IMR-90 (cell line): ENCODE results near the gene STIM1. TPM values are rescaled to one million over a fixed set of nuclear protein-coding genes. Genes with fewer than 3 reads are reported as not detected.

Source experiments
- ATAC-seq: fragments of 200-7000 bp; cut with Tn5 transposase; 2 replicates; pipeline ENCODE4 v1.9.1; 2020; ENCODE audit warnings: low read depth, mild to moderate bottlenecking, moderate library complexity
- BruUV-seq: library from RNA; stranded (reverse); fragments of 400-500 nt; replicated peaks from 2 replicates; lab custom pipeline; 2021; lab: Mats Ljungman, UMichigan
- CTCF ChIA-PET: fragments of 300-600 bp; formaldehyde crosslinking; extraction: SDS; loops from one replicate; lab custom pipeline; 2021; ENCODE audit warnings: antibody characterized with exemption; lab: Yijun Ruan, JAX
- POLR2A ChIA-PET: fragments of 300-600 bp; sonication (Branson Sonifier 250); formaldehyde crosslinking; loops from one replicate; lab custom pipeline; 2022; ENCODE audit warnings: antibody characterized with exemption; ENCODE audit not compliant: unreplicated experiment; lab: Charles Lee
- DNase-seq: peaks from one replicate; pipeline ENCODE4 v3.0.0; 2013
- H2AFZ ChIP-seq: replicated peaks from 2 replicates; pipeline ENCODE3; 2013; ENCODE audit warnings: low read length, mild to moderate bottlenecking; ENCODE audit not compliant: poor library complexity
- H2AK5ac ChIP-seq: 2 replicates; pipeline ENCODE4 v1.6.1; 2013; ENCODE audit warnings: low read depth, low read length, inconsistent platforms
- H2AK9ac ChIP-seq: replicated peaks from 2 replicates; pipeline ENCODE3; 2013; ENCODE audit warnings: mild to moderate bottlenecking, low read depth, low read length, moderate library complexity; ENCODE audit not compliant: poor library complexity
- H2BK120ac ChIP-seq: 2 replicates; pipeline ENCODE4 v1.6.1; 2013; ENCODE audit warnings: low read depth, low read length, inconsistent platforms
- H2BK15ac ChIP-seq: 3 replicates; pipeline ENCODE4 v1.6.1; 2013; ENCODE audit warnings: low read depth, low read length, inconsistent platforms
- H2BK20ac ChIP-seq: 2 replicates; pipeline ENCODE4 v1.6.1; 2013; ENCODE audit warnings: low read depth, mild to moderate bottlenecking, inconsistent platforms, low read length, moderate library complexity
- H2BK5ac ChIP-seq: 2 replicates; pipeline ENCODE4 v1.6.1; 2013; ENCODE audit warnings: mild to moderate bottlenecking, low read depth, low read length, inconsistent platforms; ENCODE audit not compliant: poor library complexity, severe bottlenecking
- H3K14ac ChIP-seq: replicated peaks from 2 replicates; pipeline ENCODE4 v1.6.1; 2013; ENCODE audit warnings: low read depth, low read length, inconsistent platforms
- H3K18ac ChIP-seq: 2 replicates; pipeline ENCODE4 v1.6.1; 2013; ENCODE audit warnings: low read depth, low read length, control low read depth
- H3K23ac ChIP-seq: 2 replicates; pipeline ENCODE4 v1.6.1; 2013; ENCODE audit warnings: low read depth, low read length, inconsistent platforms
- H3K27ac ChIP-seq: 2 replicates; pipeline ENCODE4 v1.5.1; 2013; ENCODE audit warnings: mild to moderate bottlenecking, control low read depth, low read length; ENCODE audit not compliant: insufficient read depth
- H3K27me3 ChIP-seq: 2 replicates; pipeline ENCODE4 v1.6.1; 2013; ENCODE audit warnings: low read length; ENCODE audit not compliant: control insufficient read depth, insufficient read depth
- H3K36me3 ChIP-seq: 2 replicates; pipeline ENCODE4 v1.6.1; 2013; ENCODE audit warnings: low read length, mixed read lengths; ENCODE audit not compliant: control insufficient read depth, insufficient read depth
- H3K4ac ChIP-seq: 2 replicates; pipeline ENCODE4 v1.6.1; 2013; ENCODE audit warnings: low read depth, low read length, inconsistent platforms
- H3K4me1 ChIP-seq: 2 replicates; pipeline ENCODE4 v1.6.1; 2013; ENCODE audit warnings: low read length, mixed read lengths; ENCODE audit not compliant: control insufficient read depth, insufficient read depth
- H3K4me2 ChIP-seq: 2 replicates; pipeline ENCODE4 v1.6.1; 2013; ENCODE audit warnings: low read depth, mild to moderate bottlenecking, control low read depth, low read length, moderate library complexity
- H3K4me3 ChIP-seq: 2 replicates; pipeline ENCODE4 v1.5.1; 2013; ENCODE audit warnings: low read depth, mild to moderate bottlenecking, control low read depth, low read length, moderate library complexity; ENCODE audit not compliant: insufficient read depth
- H3K56ac ChIP-seq: 2 replicates; pipeline ENCODE4 v1.6.1; 2013; ENCODE audit warnings: low read length, inconsistent platforms; ENCODE audit not compliant: insufficient read depth; ENCODE audit errors: extremely low read depth
- H3K79me1 ChIP-seq, 2 experiments: 2 replicates each; pipeline ENCODE4 v1.6.1; 2013; ENCODE audit warnings: low read length in 2 of 2, inconsistent platforms in 1 of 2, low read depth in 1 of 2
- H3K9ac ChIP-seq: 2 replicates; pipeline ENCODE4 v1.6.1; 2013; ENCODE audit warnings: low read depth, low read length, control low read depth
- H3K9me1 ChIP-seq: 2 replicates; pipeline ENCODE4 v1.6.1; 2013; ENCODE audit warnings: low read length, inconsistent platforms; ENCODE audit not compliant: insufficient read depth
- H3K9me3 ChIP-seq: 2 replicates; pipeline ENCODE4 v1.6.1; 2013; ENCODE audit warnings: low read length; ENCODE audit not compliant: control insufficient read depth, insufficient read depth
- H4K20me1 ChIP-seq: 2 replicates; pipeline ENCODE4 v1.6.1; 2013; ENCODE audit warnings: low read length, inconsistent platforms; ENCODE audit not compliant: insufficient read depth
- H4K5ac ChIP-seq: 2 replicates; pipeline ENCODE4 v1.6.1; 2013; ENCODE audit warnings: mild to moderate bottlenecking, low read depth, low read length, control low read depth
- H4K8ac ChIP-seq, 2 experiments: 2 replicates each; pipeline ENCODE4 v1.6.1; 2013; ENCODE audit warnings: low read depth in 2 of 2, low read length in 2 of 2, control low read depth in 1 of 2, inconsistent platforms in 1 of 2
- H4K91ac ChIP-seq: 2 replicates; pipeline ENCODE4 v1.6.1; 2013; ENCODE audit warnings: low read depth, low read length, inconsistent platforms; ENCODE audit not compliant: insufficient read depth
- NFE2L2 ChIP-seq: fragments of 150-350 bp; IDR thresholded peaks from 2 replicates; pipeline ENCODE4 v1.6.1; 2016; ENCODE audit warnings: low read depth, mild to moderate bottlenecking, low read length
- dilution Hi-C: fragments of 300-500 bp; cut with HindIII; formaldehyde crosslinking; loops from one replicate; pipeline ENCODE4 v1.14.3; 2018; ENCODE audit warnings: low sequenced_read_pairs; ENCODE audit not compliant: unreplicated experiment
- in situ Hi-C: fragments of 300-500 bp; cut with MboI; formaldehyde crosslinking; loops from 3 replicates; pipeline ENCODE4 v1.14.3; 2019; ENCODE audit warnings: low sequenced_read_pairs, inconsistent platforms, mixed read lengths
- intact Hi-C: fragments of 100-400 bp; cut with micrococcal nuclease; formaldehyde crosslinking; loops from 2 replicates; pipeline ENCODE4 v1.10.0; 2022
- polyA plus RNA-seq, 3 experiments: library from polyadenylated mRNA; depleted of rRNA; stranded (reverse); fragments of >200 nt; gene quantifications; 2 replicates each; pipeline ENCODE4 v1.2.3, GENCODE V29; 2012; ENCODE audit warnings: low replicate concordance in 1 of 3
- total RNA-seq: library from RNA; depleted of rRNA; stranded (reverse); fragments of >200 nt; gene quantifications from 2 replicates; pipeline ENCODE4 v1.2.3, GENCODE V29; 2012

Gene STIM1
- total and polyA plus RNA-seq, 2 of the 4 experiments (the other 2 are of a cell fraction) = 17.9 to 23.0 TPM

DNA sequence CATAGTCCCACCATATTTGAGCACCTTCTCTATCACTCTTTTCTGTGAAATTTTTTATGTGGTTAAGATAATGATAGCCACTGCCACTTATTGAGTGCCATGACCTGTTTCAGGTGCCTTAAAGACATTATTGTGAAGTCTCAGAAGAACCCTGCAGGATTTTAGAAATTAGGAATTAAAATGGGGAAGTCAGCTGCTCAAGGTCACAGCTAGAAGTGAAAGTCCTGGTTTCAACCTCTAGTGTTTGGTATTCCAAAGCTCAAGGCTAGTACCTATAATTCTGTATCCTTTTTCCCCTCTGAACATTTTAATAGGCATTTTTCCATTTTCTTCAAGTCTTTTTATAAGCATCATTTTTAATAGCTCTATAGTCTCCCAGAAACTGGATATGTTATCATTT lies 230.1 kb downstream of the STIM1 start:
- no peak overlapping the region for H2AK5ac ChIP-seq
- peaks cover 17% of the 10 kb centered on the region for H3K36me3 ChIP-seq
- no peaks in the 10 kb centered on the region for H4K20me1 ChIP-seq
- no peak overlapping the region for H4K5ac ChIP-seq
- no peak for TF ChIP-seq NFE2L2
- H4K91ac ChIP-seq = no peak overlapping the region
- ChIA-PET POLR2A (no interaction called here), CTCF (interaction anchor here (1.5 kb wide), 1 partner anchor 12 kb away, joined by 4 read pairs; no protein-coding TSS in a partner anchor)
- H3K9me3 ChIP-seq = no peaks in the 10 kb centered on the region
- H3K27ac ChIP-seq = no peak overlapping the region
- H3K27me3 ChIP-seq = no peaks in the 10 kb centered on the region
- peaks cover 12% of the 10 kb centered on the region; the same call in 1 of the 2 replicates for H3K9me1 ChIP-seq
- no peak overlapping the region for H3K18ac ChIP-seq
- H2AFZ ChIP-seq = no peak overlapping the region
- no peak overlapping the region for H3K9ac ChIP-seq
- in situ Hi-C loops = no loop called here
- no peak overlapping the region for H3K4me3 ChIP-seq
- dilution Hi-C loops = no loop called here
- H3K23ac ChIP-seq = no peak overlapping the region
- H3K14ac ChIP-seq = no peak overlapping the region
- H3K4ac ChIP-seq = no peak overlapping the region
- H3K4me1 ChIP-seq = peaks cover 3% of the 10 kb centered on the region; the same call in 1 of the 2 replicates
- H2BK5ac ChIP-seq = no peak overlapping the region
- H2BK20ac ChIP-seq = no peak overlapping the region
- no peak overlapping the region for H3K56ac ChIP-seq
- no peak overlapping the region for H3K4me2 ChIP-seq
- H4K8ac ChIP-seq = no peak overlapping the region
- DNase-seq (no peak), ATAC-seq (no peak)
- intact Hi-C loops = no loop called here
- H2BK15ac ChIP-seq = no peak overlapping the region
- H2AK9ac ChIP-seq = no peak overlapping the region
- H3K79me1 ChIP-seq = no peaks in the 10 kb centered on the region
- H2BK120ac ChIP-seq = no peak overlapping the region
- no TSS peak for BruUV-seq
